Subcutaneous adipose tissue (tissue), 4 donors: Measurements from ENCODE around the gene LRIG2. TPM values are rescaled to one million over a fixed set of nuclear protein-coding genes. Genes with fewer than 3 reads are reported as not detected.

Experiments used
- total RNA-seq, 4 donors: library from RNA; depleted of rRNA; stranded (reverse); fragments of >200 nt; gene quantifications; one replicate each; pipeline ENCODE4 v1.1.0, GENCODE V29; 2016
- TF ChIP-seq, protein P1 (sequence below): fragments of 450-650 bp; IDR thresholded peaks from one replicate; pipeline ENCODE4 v1.5.1; 2016; ENCODE audit warnings: low read depth, mild to moderate bottlenecking, control low read depth, antibody characterized with exemption, moderate library complexity

LRIG2 gene
- total RNA-seq, 4 donors from 2014 or later: 16.6 to 26.6 (median 21.6) TPM

DNA sequence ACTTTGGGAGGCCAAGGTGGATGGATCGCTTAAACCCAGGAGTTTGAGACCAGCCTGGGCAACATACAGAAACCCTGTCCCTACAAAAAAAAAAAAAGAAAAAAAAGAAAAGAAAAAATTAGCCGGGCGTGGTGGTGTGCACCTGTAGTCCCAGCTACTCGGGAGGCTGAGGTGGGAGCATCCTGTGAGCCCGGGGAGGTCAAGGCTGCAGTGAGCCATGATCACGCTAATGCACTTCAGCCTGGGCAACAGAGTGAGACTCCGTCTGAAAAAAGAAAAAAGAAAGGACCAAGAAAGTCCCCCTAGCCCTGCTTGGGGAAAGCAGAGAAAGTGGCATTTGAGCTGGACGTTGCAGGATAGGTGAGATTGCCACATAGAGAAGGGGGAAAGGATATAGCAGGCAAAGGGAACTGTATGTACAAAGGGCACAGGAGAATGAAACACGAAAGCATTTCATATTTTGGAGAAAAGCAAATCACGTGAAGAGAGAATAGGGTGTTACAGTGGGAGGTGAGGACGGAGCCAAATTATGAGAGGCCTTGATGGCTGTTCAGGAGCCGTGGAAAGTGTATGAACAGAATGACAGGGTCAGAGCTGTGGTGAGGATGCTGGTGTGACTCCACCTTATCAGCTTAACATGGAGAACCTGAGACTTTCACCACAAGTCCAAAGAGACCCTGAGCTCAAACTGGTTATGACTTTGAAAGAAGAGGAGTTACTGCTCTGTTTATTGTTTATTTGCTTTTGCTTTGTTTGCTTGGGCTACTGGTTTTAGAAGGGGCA, 19.5 kb upstream of the LRIG2 start:
- TF ChIP-seq, protein P1, sequence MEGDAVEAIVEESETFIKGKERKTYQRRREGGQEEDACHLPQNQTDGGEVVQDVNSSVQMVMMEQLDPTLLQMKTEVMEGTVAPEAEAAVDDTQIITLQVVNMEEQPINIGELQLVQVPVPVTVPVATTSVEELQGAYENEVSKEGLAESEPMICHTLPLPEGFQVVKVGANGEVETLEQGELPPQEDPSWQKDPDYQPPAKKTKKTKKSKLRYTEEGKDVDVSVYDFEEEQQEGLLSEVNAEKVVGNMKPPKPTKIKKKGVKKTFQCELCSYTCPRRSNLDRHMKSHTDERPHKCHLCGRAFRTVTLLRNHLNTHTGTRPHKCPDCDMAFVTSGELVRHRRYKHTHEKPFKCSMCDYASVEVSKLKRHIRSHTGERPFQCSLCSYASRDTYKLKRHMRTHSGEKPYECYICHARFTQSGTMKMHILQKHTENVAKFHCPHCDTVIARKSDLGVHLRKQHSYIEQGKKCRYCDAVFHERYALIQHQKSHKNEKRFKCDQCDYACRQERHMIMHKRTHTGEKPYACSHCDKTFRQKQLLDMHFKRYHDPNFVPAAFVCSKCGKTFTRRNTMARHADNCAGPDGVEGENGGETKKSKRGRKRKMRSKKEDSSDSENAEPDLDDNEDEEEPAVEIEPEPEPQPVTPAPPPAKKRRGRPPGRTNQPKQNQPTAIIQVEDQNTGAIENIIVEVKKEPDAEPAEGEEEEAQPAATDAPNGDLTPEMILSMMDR: no peak

DNA sequence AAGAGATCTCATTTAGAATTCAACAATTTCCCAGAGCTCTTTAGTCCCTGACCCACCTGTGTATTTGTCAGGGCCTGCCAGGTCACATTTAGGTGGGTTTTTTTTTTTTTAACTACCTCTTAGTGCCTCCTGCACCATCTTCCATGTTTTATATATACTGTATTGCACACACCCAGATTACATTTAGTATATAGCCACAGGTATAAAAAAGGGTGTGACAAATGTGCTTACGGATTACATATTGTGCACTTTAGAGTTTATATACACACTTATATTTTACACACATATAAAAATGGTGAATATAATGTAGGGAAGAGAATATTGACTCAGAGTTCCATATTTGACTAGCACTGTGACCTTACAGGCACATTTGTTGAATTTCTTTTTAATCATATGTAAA, 17.4 kb upstream of the LRIG2 start:
- TF ChIP-seq, protein P1: no peak

DNA sequence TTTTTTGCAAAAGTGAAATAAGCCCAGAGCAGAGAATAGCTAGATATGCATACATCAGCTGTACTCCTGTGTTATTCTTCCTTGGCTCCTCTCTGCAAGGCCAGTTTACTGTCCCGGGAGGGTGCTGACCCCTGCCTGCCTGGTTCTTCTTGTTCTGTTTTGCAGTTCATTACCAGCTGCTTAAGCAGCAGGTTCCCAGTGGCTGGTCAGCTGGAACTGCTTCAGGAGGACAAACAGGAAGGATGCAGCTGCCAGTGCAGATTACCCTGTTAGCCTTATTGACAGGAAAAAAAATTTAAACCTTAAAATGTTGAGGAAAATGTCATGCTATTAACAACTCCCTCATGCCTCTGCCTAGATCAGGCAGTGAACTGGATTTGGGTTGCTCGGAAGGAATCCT, 16.0 kb upstream of the LRIG2 start:
- TF ChIP-seq, protein P1: no peak

DNA sequence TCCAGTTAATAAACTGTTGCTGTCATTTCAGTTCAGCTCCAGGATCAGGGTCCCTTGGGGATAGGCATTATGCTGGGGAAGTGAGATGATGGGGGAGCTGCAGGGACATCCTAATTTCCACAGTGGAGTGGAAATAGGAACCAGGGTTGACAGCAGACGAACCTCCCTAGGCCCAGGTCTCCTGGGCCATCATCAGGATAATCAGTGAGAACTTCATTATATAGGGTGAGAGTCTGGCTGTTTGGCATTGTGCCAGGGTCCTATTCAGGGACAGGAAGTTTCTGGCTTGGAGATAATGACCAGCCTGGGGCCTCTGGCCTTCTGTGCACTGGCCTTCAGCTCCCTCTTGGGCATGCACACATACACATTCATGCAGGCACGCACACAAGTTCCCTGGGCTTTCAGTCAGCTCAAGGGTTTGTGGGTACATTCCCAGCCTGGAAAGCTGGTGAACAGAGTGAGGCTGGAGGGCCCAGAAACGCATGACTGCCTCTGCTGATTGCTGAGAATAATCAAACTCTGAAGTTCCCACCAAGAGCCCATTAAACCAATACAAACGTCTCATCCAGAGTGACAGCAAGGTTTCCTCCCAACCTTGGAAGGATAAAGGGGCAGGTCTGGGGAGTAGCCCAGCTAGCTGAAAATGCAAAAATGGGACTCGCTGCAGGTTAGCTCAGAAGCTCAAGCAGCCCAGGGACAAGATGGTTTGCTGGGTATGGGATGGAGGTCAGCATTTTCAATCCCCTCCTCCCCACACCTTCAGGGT, 13.9 kb upstream of the LRIG2 start:
- TF ChIP-seq, protein P1: no peak

DNA sequence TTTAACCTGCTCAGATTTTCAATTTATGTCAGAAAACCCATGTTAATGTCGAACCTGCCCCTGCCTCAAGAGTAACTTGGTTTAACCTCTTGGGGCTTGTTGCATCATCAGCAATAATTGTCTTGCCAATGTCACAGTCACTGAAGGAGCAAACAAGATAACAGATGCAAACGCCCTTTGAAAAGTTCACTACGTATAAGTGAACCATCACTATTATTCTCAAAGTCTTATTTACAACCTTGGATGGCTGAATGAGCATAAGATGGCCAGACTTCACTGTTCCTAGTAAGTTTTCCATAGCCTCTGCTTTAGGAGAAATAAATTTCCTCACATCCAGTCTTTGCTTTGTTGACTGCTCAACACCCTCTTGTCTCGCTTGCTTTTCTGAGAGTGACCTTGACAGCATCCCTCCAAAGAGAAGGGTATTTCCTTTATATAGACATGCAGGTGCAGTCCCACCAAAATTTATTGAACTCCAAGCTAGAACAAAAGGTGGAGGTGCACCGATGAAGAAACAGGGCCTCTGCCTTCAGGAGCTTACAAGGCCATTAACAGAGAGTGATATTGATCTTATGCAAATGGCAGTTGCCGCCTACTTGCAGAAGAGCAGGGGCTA, 749 bp upstream of the LRIG2 start:
- TF ChIP-seq, protein P1: no peak

DNA sequence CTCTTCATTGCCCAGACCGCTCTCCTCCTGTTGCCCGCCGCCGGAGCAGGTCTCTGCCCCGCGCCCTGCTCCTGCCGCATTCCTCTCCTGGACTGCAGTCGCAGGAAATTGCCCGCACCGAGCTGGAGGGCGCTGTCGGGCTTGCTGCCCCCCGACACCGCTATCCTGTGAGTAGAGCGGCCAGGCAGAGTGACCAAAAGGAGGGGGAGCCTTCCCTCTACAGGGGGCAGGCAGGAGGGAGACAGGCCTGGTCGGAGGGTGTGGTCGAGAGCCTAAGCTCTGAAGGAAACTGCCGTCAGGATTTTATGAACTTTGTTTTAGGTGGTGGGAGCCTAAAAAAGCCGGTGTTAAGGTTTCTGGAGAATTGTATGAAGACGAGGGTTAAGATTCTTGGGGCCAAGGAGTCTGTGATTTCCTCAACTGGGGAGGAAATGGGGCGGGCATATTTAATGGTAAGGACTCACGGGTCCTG, 517 bp downstream of the LRIG2 start:
- TF ChIP-seq, protein P1: no peak

DNA sequence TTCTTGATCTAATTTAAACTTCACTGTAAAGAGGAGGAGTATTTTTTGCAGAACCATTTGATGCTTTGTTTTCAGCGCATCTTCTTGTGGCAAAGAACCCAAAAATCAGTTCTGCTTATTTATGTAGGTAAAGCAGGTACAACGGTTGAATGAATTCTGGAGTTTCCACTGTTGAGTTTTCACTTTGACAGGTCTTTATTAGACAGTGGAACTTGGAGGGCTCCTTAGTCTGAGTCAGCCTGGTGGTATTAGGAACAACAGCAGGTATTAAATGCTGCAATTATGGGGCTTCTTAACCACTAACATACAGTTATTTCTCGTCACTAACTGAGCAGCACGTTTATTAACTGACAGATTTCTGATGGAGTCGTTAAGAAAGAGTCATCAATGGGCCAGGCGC, 1.2 kb downstream of the LRIG2 start:
- TF ChIP-seq, protein P1: no peak
